HCT116 (cell line): ENCODE results near the gene SULT1C3. TPM values are rescaled to one million over a fixed set of nuclear protein-coding genes. Genes with fewer than 3 reads are reported as not detected.

ENCODE experiments used
- ATAC-seq: fragments of 200-7000 bp; cut with Tn5 transposase; 2 replicates; pipeline ENCODE4 v1.9.1; 2020; ENCODE audit warnings: mild to moderate bottlenecking, moderate library complexity
- BruUV-seq: library from RNA; stranded (reverse); fragments of 400-500 nt; replicated peaks from 2 replicates; lab custom pipeline; 2021; lab: Mats Ljungman, UMichigan
- CTCF ChIA-PET: fragments of 300-600 bp; sonication (Branson Sonifier 250); formaldehyde crosslinking; loops from one replicate; lab custom pipeline; 2021; ENCODE audit warnings: antibody characterized with exemption; lab: Charles Lee
- POLR2A ChIA-PET: fragments of 300-600, 350-600 bp; sonication (Branson Sonifier 250); formaldehyde crosslinking; loops from one replicate; lab custom pipeline; 2021; ENCODE audit warnings: antibody characterized with exemption; lab: Charles Lee
- RAD21 ChIA-PET, 2 experiments: fragments of 300-600 bp; sonication (Branson Sonifier 250); formaldehyde crosslinking; loops; one replicate each; lab custom pipeline; 2023; ENCODE audit warnings: low total read pairs in 2 of 2; ENCODE audit not compliant: uncharacterized antibody in 2 of 2, unreplicated experiment in 2 of 2, low non-redundant PET in 1 of 2; lab: Charles Lee
- DNase-seq: peaks from one replicate; pipeline ENCODE4 v3.0.0-alpha.2; 2010; ENCODE audit warnings: low read depth, low spot score
- H2AFZ ChIP-seq: fragments of 200-600 bp; shearing (Covaris generic), sonication (generic); 2 replicates; pipeline ENCODE4 v1.6.1; 2017; ENCODE audit warnings: low read depth, mixed run types, mixed read lengths, antibody characterized with exemption, low read length; ENCODE audit not compliant: poor library complexity, severe bottlenecking
- H3K27ac ChIP-seq: 2 replicates; pipeline ENCODE4 v1.5.1; 2012; ENCODE audit warnings: low read depth, low read length
- H3K27me3 ChIP-seq: fragments of 200-600 bp; sonication (generic); 2 replicates; pipeline ENCODE4 v1.6.1; 2016; ENCODE audit warnings: mixed run types, low read length, mixed read lengths; ENCODE audit not compliant: insufficient read depth
- H3K36me3 ChIP-seq, 2 experiments: fragments of 200-500 bp in 1 of 2; fragments of 200-600 bp in 1 of 2; sonication (Bioruptor generic) in 1 of 2; sonication (generic) in 1 of 2; 2 replicates each; pipeline versions ENCODE4 v1.5.1 to v1.6.1; 2014 to 2016; ENCODE audit warnings: low read length in 2 of 2, inconsistent platforms in 1 of 2, mixed read lengths in 1 of 2, mixed run types in 1 of 2; ENCODE audit not compliant: insufficient read depth in 2 of 2, control insufficient read depth in 1 of 2
- H3K4me1 ChIP-seq, 2 experiments: fragments of 200-600 bp in 1 of 2; sonication (generic) in 1 of 2; 2 replicates each; pipeline versions ENCODE4 v1.5.1 to v1.6.1; 2012 to 2017; ENCODE audit warnings: low read length in 2 of 2, inconsistent platforms in 1 of 2, mild to moderate bottlenecking in 1 of 2, mixed read lengths in 1 of 2, mixed run types in 1 of 2, moderate library complexity in 1 of 2; ENCODE audit not compliant: insufficient read depth in 2 of 2, control insufficient read depth in 1 of 2
- H3K4me2 ChIP-seq: fragments of 200-600 bp; sonication (generic); 2 replicates; pipeline ENCODE4 v1.6.1; 2017; ENCODE audit warnings: mixed run types, low read length, mixed read lengths
- H3K4me3 ChIP-seq, 2 experiments: fragments of 200-600 bp in 1 of 2; sonication (generic) in 1 of 2; replicated peaks in 1 of 2; 2 replicates each; pipeline ENCODE4 v1.5.1; 2011 to 2016; ENCODE audit warnings: low read length in 2 of 2, control low read depth in 1 of 2, low read depth in 1 of 2, mild to moderate bottlenecking in 1 of 2, mixed read lengths in 1 of 2, mixed run types in 1 of 2
- H3K79me2 ChIP-seq: fragments of 200-600 bp; sonication (generic); 2 replicates; pipeline ENCODE4 v1.6.1; 2017; ENCODE audit warnings: mild to moderate bottlenecking, mixed run types, low read length, moderate library complexity, mixed read lengths; ENCODE audit not compliant: insufficient read depth
- H3K9ac ChIP-seq: fragments of 200-600 bp; sonication (generic); 2 replicates; pipeline ENCODE4 v1.6.1; 2016; ENCODE audit warnings: low read length, mixed read lengths
- H3K9me2 ChIP-seq: fragments of 200-600 bp; sonication (generic), shearing (Covaris generic); 2 replicates; pipeline ENCODE4 v1.6.1; 2017; ENCODE audit warnings: mixed run types, mild to moderate bottlenecking, moderate library complexity; ENCODE audit not compliant: insufficient read depth
- H3K9me3 ChIP-seq, 2 experiments: fragments of 200-500 bp in 1 of 2; fragments of 200-600 bp in 1 of 2; sonication (Bioruptor generic) in 1 of 2; sonication (generic) in 1 of 2; 2 replicates each; pipeline ENCODE4 v1.6.1; 2014 to 2017; ENCODE audit warnings: low read length in 2 of 2, mixed read lengths in 2 of 2, inconsistent platforms in 1 of 2, low read depth in 1 of 2, mild to moderate bottlenecking in 1 of 2, mixed run types in 1 of 2, moderate library complexity in 1 of 2; ENCODE audit not compliant: control insufficient read depth in 1 of 2, insufficient read depth in 1 of 2
- H4K20me1 ChIP-seq: fragments of 200-600 bp; sonication (generic), shearing (Covaris generic); 2 replicates; pipeline ENCODE4 v1.6.1; 2017; ENCODE audit warnings: mixed run types, mild to moderate bottlenecking, moderate library complexity; ENCODE audit not compliant: insufficient read depth
- CBX3 ChIP-seq: IDR thresholded peaks from 2 replicates; pipeline ENCODE4 v1.6.1; 2012; ENCODE audit warnings: low read depth
- ELF1 ChIP-seq: IDR thresholded peaks from 2 replicates; pipeline ENCODE4 v1.6.1; 2012; ENCODE audit warnings: low read depth, borderline replicate concordance
- EZH2 ChIP-seq: fragments of 200-600 bp; sonication (generic); IDR thresholded peaks from 2 replicates; pipeline ENCODE4 v1.6.1; 2017; ENCODE audit warnings: antibody characterized with exemption, mixed run types
- EZH2phosphoT487 ChIP-seq: fragments of 200-600 bp; IDR thresholded peaks from 2 replicates; pipeline ENCODE4 v1.6.1; 2018; ENCODE audit warnings: antibody characterized with exemption, borderline replicate concordance
- FOSL1 ChIP-seq: IDR thresholded peaks from 2 replicates; pipeline ENCODE4 v1.6.1; 2012; ENCODE audit warnings: low read depth
- JUND ChIP-seq: IDR thresholded peaks from 2 replicates; pipeline ENCODE4 v1.6.1; 2012
- POLR2A ChIP-seq: IDR thresholded peaks from 2 replicates; pipeline ENCODE4 v1.7.0; 2011; ENCODE audit warnings: borderline replicate concordance; ENCODE audit not compliant: insufficient read depth, insufficient read length; ENCODE audit errors: extremely low read depth
- POLR2AphosphoS5 ChIP-seq: IDR thresholded peaks from 2 replicates; pipeline ENCODE4 v1.6.1; 2011; ENCODE audit warnings: mild to moderate bottlenecking, low read depth, low read length, moderate library complexity
- RAD21 ChIP-seq: IDR thresholded peaks from 2 replicates; pipeline ENCODE4 v1.6.1; 2012; ENCODE audit warnings: low read depth, mild to moderate bottlenecking
- REST ChIP-seq: IDR thresholded peaks from 2 replicates; pipeline ENCODE4 v1.6.1; 2012; ENCODE audit warnings: low read depth
- SIN3A ChIP-seq: IDR thresholded peaks from 2 replicates; pipeline ENCODE4 v1.6.1; 2012; ENCODE audit warnings: low read depth
- SP1 ChIP-seq: IDR thresholded peaks from 2 replicates; pipeline ENCODE4 v1.6.1; 2012; ENCODE audit warnings: low read depth
- YY1 ChIP-seq: IDR thresholded peaks from 2 replicates; pipeline ENCODE4 v1.6.1; 2011; ENCODE audit warnings: low read length, low read depth, moderate library complexity, mild to moderate bottlenecking; ENCODE audit not compliant: insufficient replicate concordance; ENCODE audit errors: extremely low read depth
- ZBTB33 ChIP-seq: IDR thresholded peaks from 2 replicates; pipeline ENCODE4 v1.6.1; 2011; ENCODE audit warnings: mild to moderate bottlenecking, low read length, moderate library complexity; ENCODE audit not compliant: insufficient replicate concordance; ENCODE audit errors: extremely low read depth
- ZFX ChIP-seq: fragments of 450-650 bp; IDR thresholded peaks from 2 replicates; pipeline ENCODE4 v1.6.1; 2017
- ZNF274 ChIP-seq: fragments of 200-500 bp; sonication (Bioruptor generic); IDR thresholded peaks from 2 replicates; pipeline ENCODE4 v1.6.1; 2014; ENCODE audit warnings: mild to moderate bottlenecking, low read depth, low read length, inconsistent platforms
- intact Hi-C: fragments of 100-400 bp; cut with micrococcal nuclease; formaldehyde crosslinking; loops from 2 replicates; pipeline ENCODE4 v1.10.0; 2022
- total RNA-seq: library from RNA; stranded (reverse); gene quantifications from one replicate; pipeline ENCODE4 v1.2.1, GENCODE V29; 2021; ENCODE audit not compliant: unreplicated experiment
- TF ChIP-seq, protein P1 (sequence below), 3 experiments: fragments of 200-600 bp in 1 of 3; sonication (generic) in 1 of 3; IDR thresholded peaks in 2 of 3; conservative IDR thresholded peaks in 1 of 3; 2 replicates each; pipeline ENCODE4 v1.5.1; 2012 to 2017; ENCODE audit warnings: low read depth in 2 of 3, low read length in 2 of 3, antibody characterized with exemption in 1 of 3, borderline replicate concordance in 1 of 3, control low read depth in 1 of 3, mild to moderate bottlenecking in 1 of 3, mixed read lengths in 1 of 3, mixed run types in 1 of 3, moderate library complexity in 1 of 3; ENCODE audit not compliant: insufficient read depth in 1 of 3
- TF ChIP-seq, protein P2 (sequence below): IDR thresholded peaks from 2 replicates; pipeline ENCODE4 v1.6.1; 2012

Gene SULT1C3
- total RNA-seq, 1 experiment from 2014 or later = not detected

- TF ChIP-seq REST = no peak
- TF ChIP-seq ZFX = no peak
- TF ChIP-seq SIN3A = no peak
- no peak for TF ChIP-seq YY1
- no peak for TF ChIP-seq JUND
- TF ChIP-seq EZH2 = no peak
- no peak for TF ChIP-seq ZNF274
Measured at GRCh38 chr2:108267101-108267500, 27.3 kb downstream of the SULT1C3 start (continued).

- intact Hi-C loops = no loop called here
- DNase-seq (no peak), ATAC-seq (no peak)
- ChIA-PET POLR2A (no interaction called here), CTCF (no interaction called here), RAD21 (no interaction called here)
- H3K4me1 ChIP-seq = no peaks in the 10 kb centered on the region
- no TSS peak for BruUV-seq
- H4K20me1 ChIP-seq = no peaks in the 10 kb centered on the region
- H3K9ac ChIP-seq = no peak overlapping the region
- no peaks in the 10 kb centered on the region for H3K36me3 ChIP-seq
- no peaks in the 10 kb centered on the region for H3K9me3 ChIP-seq
- H3K79me2 ChIP-seq = no peaks in the 10 kb centered on the region
- no peak overlapping the region for H2AFZ ChIP-seq
- H3K27ac ChIP-seq = no peak overlapping the region
- H3K27me3 ChIP-seq = peaks cover 5% of the 10 kb centered on the region; the same call in 1 of the 2 replicates
- no peak overlapping the region for H3K4me3 ChIP-seq
- no peaks in the 10 kb centered on the region for H3K9me2 ChIP-seq
- no peak overlapping the region for H3K4me2 ChIP-seq
- TF ChIP-seq ZNF274 = no peak
- TF ChIP-seq SP1 = no peak
- TF ChIP-seq, protein P1, sequence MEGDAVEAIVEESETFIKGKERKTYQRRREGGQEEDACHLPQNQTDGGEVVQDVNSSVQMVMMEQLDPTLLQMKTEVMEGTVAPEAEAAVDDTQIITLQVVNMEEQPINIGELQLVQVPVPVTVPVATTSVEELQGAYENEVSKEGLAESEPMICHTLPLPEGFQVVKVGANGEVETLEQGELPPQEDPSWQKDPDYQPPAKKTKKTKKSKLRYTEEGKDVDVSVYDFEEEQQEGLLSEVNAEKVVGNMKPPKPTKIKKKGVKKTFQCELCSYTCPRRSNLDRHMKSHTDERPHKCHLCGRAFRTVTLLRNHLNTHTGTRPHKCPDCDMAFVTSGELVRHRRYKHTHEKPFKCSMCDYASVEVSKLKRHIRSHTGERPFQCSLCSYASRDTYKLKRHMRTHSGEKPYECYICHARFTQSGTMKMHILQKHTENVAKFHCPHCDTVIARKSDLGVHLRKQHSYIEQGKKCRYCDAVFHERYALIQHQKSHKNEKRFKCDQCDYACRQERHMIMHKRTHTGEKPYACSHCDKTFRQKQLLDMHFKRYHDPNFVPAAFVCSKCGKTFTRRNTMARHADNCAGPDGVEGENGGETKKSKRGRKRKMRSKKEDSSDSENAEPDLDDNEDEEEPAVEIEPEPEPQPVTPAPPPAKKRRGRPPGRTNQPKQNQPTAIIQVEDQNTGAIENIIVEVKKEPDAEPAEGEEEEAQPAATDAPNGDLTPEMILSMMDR (IDR thresholded peaks at IDR 0.05 in 2 of 3, conservative IDR thresholded peaks at IDR 0.05 in 1 of 3; ENCODE audit: borderline replicate concordance in 1 of 3, insufficient read depth in 1 of 3, low read depth in 2 of 3, low read length in 2 of 3) = no peak
- no peak for TF ChIP-seq ZFX
- TF ChIP-seq, protein P2, sequence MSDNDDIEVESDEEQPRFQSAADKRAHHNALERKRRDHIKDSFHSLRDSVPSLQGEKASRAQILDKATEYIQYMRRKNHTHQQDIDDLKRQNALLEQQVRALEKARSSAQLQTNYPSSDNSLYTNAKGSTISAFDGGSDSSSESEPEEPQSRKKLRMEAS = no peak
- no peak for TF ChIP-seq EZH2
- no peak for TF ChIP-seq ELF1
- TF ChIP-seq ZBTB33 = no peak
- TF ChIP-seq POLR2A = no peak
- TF ChIP-seq POLR2AphosphoS5 = no peak
- TF ChIP-seq EZH2phosphoT487 = no peak
- no peak for TF ChIP-seq RAD21
- no peak for TF ChIP-seq FOSL1
- TF ChIP-seq CBX3 = no peak
Measured at GRCh38 chr2:108268001-108268400, 28.2 kb downstream of the SULT1C3 start.
